Left ventricle myocardium inferior (tissue), 1 donor: ENCODE results near the gene TEC. TPM values are rescaled to one million over a fixed set of nuclear protein-coding genes. Genes with fewer than 3 reads are reported as not detected.

Experiments used
- DNase-seq: peaks from one replicate; pipeline ENCODE4 v3.0.0-alpha.2; 2020
- H3K27ac ChIP-seq: fragments of 200-600 bp; replicated peaks from 2 replicates; pipeline ENCODE4 v1.8.0; 2021
- H3K27me3 ChIP-seq: fragments of 200-600 bp; 2 replicates; pipeline ENCODE4 v1.8.0; 2021; ENCODE audit warnings: low read depth
- H3K36me3 ChIP-seq: fragments of 200-600 bp; 2 replicates; pipeline ENCODE4 v1.8.0; 2021
- H3K4me1 ChIP-seq: fragments of 200-600 bp; 2 replicates; pipeline ENCODE4 v1.8.0; 2021
- H3K4me3 ChIP-seq: fragments of 200-600 bp; 2 replicates; pipeline ENCODE4 v1.8.0; 2021; ENCODE audit warnings: mild to moderate bottlenecking, moderate library complexity
- H3K9me3 ChIP-seq: fragments of 200-600 bp; replicated peaks from 2 replicates; pipeline ENCODE4 v1.8.0; 2021
- intact Hi-C: fragments of 100-400 bp; cut with micrococcal nuclease; formaldehyde crosslinking; loops from one replicate; pipeline ENCODE4 v1.11.0; 2022
- total RNA-seq: library from RNA; stranded (reverse); fragmentation: NEBNext Ultra II Directional; extraction: Animal tissue kit (Norgen Biotek cat#: 25700); gene quantifications from one replicate; pipeline ENCODE4 v1.2.1, GENCODE V29; 2021
- TF ChIP-seq, protein P1 (sequence below): fragments of 200-600 bp; IDR thresholded peaks from 2 replicates; pipeline ENCODE4 v1.8.0; 2021; ENCODE audit warnings: antibody characterized with exemption, mild to moderate bottlenecking, borderline replicate concordance
- donor health status: DM: no; HTN: yes; CAD: no; lungs with severe emphysema.

The TEC gene
- total RNA-seq, 1 donor from 2014 or later: 1.9 TPM

DNA sequence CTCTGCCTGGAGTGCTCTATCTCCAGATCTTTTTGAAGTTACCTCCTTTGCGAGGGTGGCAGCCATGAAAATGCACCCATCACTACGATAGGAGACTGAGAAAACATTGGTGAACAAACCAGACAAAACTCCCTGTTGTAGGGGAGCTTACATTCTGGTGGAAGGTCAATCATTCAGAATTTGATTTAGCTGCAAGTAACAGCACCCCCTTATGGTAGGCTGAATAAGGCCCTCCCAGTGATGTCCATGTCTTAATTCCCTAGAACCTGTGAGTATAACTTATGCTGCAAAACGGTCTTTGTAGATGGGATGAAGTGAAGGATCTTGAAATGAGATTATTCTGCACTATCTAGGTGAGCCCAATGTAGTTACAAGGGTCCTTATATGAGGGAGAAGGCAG is 5.6 kb upstream of the TEC start:
- Histone ChIP-seq H3K27ac (no peak overlapping the region), H3K4me1 (peaks cover 5% of the 10 kb centered on the region), H3K27me3 (no peaks in the 10 kb centered on the region), H3K9me3 (peaks cover under 1% of the 10 kb centered on the region), H3K36me3 (no peaks in the 10 kb centered on the region), H3K4me3 (no peak overlapping the region)
- TF ChIP-seq, protein P1, sequence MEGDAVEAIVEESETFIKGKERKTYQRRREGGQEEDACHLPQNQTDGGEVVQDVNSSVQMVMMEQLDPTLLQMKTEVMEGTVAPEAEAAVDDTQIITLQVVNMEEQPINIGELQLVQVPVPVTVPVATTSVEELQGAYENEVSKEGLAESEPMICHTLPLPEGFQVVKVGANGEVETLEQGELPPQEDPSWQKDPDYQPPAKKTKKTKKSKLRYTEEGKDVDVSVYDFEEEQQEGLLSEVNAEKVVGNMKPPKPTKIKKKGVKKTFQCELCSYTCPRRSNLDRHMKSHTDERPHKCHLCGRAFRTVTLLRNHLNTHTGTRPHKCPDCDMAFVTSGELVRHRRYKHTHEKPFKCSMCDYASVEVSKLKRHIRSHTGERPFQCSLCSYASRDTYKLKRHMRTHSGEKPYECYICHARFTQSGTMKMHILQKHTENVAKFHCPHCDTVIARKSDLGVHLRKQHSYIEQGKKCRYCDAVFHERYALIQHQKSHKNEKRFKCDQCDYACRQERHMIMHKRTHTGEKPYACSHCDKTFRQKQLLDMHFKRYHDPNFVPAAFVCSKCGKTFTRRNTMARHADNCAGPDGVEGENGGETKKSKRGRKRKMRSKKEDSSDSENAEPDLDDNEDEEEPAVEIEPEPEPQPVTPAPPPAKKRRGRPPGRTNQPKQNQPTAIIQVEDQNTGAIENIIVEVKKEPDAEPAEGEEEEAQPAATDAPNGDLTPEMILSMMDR: peak; percentile 59
- intact Hi-C loops: no loop called here
- no peak for DNase-seq

DNA sequence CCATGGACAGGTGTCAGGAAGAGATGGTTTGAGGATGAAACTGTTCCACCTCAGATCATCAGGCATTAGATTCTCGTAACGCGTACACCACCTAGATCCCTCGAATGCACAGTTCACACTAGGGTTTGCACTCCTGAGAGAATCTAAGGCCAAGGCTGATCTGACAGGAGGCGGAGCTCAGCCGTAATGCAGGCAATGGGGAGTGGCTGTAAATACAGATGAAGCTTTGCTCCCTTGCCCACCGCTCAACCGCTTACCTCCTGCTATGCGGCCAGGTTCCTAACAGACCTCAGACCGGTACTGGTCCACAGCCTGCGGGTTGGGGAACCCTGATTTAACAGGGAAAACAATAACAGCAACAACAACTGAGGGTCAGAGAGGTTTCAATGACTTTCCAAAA is 2.0 kb upstream of the TEC start:
- intact Hi-C loops: no loop called here
- H3K4me3 ChIP-seq: no peak overlapping the region
- no peaks in the 10 kb centered on the region for H3K36me3 ChIP-seq
- no peak for DNase-seq
- no peak overlapping the region for H3K27ac ChIP-seq
- H3K27me3 ChIP-seq: no peaks in the 10 kb centered on the region
- TF ChIP-seq, protein P1: no peak
- peaks cover 21% of the 10 kb centered on the region for H3K4me1 ChIP-seq
- no peaks in the 10 kb centered on the region for H3K9me3 ChIP-seq

DNA sequence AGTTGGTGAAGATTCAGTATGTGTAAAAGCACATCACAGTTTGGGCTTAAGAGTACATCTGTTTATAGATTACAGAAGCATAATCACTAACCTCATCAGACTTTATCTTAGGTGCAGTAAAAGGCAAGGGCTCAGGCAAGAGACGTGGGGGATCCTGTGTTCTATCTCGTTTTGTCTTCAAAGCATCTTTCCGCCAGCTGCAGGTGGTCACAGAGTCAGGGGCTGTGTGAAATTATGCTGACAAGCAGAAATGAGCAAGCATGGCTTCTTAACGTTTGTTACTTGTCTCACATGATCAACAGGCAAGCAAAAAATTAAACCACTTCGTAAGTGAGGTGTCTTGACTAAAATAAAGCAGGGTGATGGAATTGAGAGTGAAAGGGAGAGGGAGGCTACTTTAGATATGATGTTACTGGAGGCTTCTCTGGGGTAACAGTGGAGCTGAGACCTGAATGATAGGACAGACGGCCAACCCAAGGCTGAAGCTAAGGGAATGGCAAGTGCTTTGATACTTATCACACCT is 1.4 kb upstream of the TEC start:
- Histone ChIP-seq H3K4me3 (no peak overlapping the region), H3K27me3 (no peaks in the 10 kb centered on the region), H3K36me3 (no peaks in the 10 kb centered on the region), H3K9me3 (no peaks in the 10 kb centered on the region), H3K27ac (no peak overlapping the region), H3K4me1 (peaks cover 21% of the 10 kb centered on the region)
- intact Hi-C loops: no loop called here
- TF ChIP-seq, protein P1: no peak
- DNase-seq: no peak

DNA sequence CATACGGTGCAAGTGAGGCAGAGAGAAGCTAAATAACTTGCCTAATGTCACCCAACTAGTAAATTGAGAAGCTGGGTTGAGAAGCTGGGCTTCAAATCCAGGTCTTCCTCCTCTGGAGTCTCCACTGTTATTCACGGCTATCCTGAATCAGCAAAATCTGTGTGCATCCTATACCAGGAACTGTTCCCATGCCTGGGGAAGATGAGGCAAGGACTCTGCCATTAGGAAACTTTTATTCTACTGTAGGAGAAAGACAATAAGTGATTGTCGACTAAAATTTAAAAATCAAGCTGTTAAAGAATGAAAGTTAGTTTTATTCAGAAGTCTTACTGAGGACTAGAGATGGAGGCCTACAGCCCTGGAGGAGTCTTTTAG is 872 bp upstream of the TEC start:
- H3K27ac ChIP-seq: peak overlapping the region; percentile 82
- no peak for DNase-seq
- H3K4me1 ChIP-seq: peaks cover 21% of the 10 kb centered on the region
- H3K4me3 ChIP-seq: peak overlapping the region; percentile 88
- intact Hi-C loops: no loop called here
- no peaks in the 10 kb centered on the region for H3K9me3 ChIP-seq
- TF ChIP-seq, protein P1: no peak
- H3K36me3 ChIP-seq: no peaks in the 10 kb centered on the region
- H3K27me3 ChIP-seq: no peaks in the 10 kb centered on the region

DNA sequence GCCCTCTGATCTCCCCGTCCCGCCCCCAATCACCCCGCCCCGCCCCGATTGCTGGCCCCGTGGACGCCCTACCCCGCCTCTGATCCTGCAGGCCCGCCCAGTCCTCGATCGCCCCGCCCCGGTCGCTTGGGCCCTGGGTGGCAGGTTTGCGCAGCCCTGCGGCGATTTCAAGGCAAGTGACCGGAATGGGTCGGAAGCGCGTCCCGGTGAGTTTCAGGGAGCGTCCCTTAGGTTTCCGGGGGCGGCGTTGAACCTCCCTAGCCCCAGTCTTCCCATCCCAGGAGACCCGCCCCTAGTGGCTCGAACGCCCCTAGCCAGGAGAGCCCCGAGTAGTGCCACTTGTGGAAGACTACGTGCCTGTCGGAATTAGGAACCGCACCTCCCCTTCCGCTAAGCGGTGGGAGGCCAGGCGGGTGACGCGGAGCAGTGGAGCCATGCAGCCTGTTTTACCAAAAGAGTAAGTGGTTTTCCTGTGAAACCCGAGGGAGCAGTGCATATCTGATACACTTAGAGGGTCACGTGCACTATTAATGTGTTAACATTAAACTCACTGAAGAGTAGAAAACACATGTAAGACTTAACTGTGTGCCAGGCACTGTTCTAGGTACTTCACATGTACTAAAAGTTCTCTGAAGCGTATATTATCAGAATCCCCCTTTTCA is 354 bp upstream of the TEC start:
- H3K36me3 ChIP-seq: no peaks in the 10 kb centered on the region
- peak; percentile 94 for DNase-seq
- TF ChIP-seq, protein P1: peak; percentile 48
- no peaks in the 10 kb centered on the region for H3K27me3 ChIP-seq
- H3K9me3 ChIP-seq: no peaks in the 10 kb centered on the region
- peak overlapping the region; percentile 88 for H3K4me3 ChIP-seq
- intact Hi-C loops: no loop called here
- H3K4me1 ChIP-seq: peaks cover 21% of the 10 kb centered on the region
- peak overlapping the region; percentile 82 for H3K27ac ChIP-seq
